Esophagus squamous epithelium (tissue), 4 donors: Measurements from ENCODE around the gene YAF2.

Source experiments
- CTCF ChIP-seq, 6 experiments: fragments of 450-650 bp in 4 of 6; fragments of 200-600 bp in 2 of 6; sonication (generic) in 2 of 6; IDR thresholded peaks; one replicate each; pipeline ENCODE4 v1.5.1; 2016 to 2019; ENCODE audit warnings: antibody characterized with exemption in 6 of 6, mild to moderate bottlenecking in 4 of 6, moderate library complexity in 4 of 6
- POLR2A ChIP-seq, 4 donors: fragments of 450-650 bp; IDR thresholded peaks; one replicate each; pipeline ENCODE4 v1.6.1; 2017; ENCODE audit warnings: antibody characterized with exemption in 4 of 4, mild to moderate bottlenecking in 4 of 4, moderate library complexity in 3 of 4

- TF ChIP-seq CTCF (IDR thresholded peaks at IDR 0.05), result no peak
- TF ChIP-seq POLR2A (IDR thresholded peaks at IDR 0.05), result no peak
These were observed 94.0 kb downstream of the YAF2 start for GRCh38 chr12:42144158-42144407.
